ENCODE data around the gene CR1L. TPM values are rescaled to one million over a fixed set of nuclear protein-coding genes. Genes with fewer than 3 reads are reported as not detected.
A peak's percentile ranks its signal among the peaks of the same experiment; 100 is the strongest.
"Not testable (repeated sequence)": the region's sequence is repeated elsewhere in the genome, so short reads cannot be mapped to it uniquely, and the experiment has no call there.

The CR1L gene
- total RNA-seq, 1 donor: 0.21 TPM

GRCh38 chr1:207742850-207743555, 98.1 kb downstream of the CR1L start:
- Histone ChIP-seq H3K4me1 (ENCODE audit: insufficient read depth, low read length) (peaks cover 5% of the 10 kb centered on the region), H3K27me3 (ENCODE audit: insufficient read depth, low read length) (no peaks in the 10 kb centered on the region), H3K9me3 (ENCODE audit: low read depth, low read length) (no peaks in the 10 kb centered on the region), H3K4me3 (ENCODE audit: low read length) (no peak overlapping the region)

- Histone ChIP-seq H3K27me3 (ENCODE audit: insufficient read depth, low read length) (no peaks in the 10 kb centered on the region), H3K4me1 (ENCODE audit: insufficient read depth, low read length) (peaks cover 5% of the 10 kb centered on the region), H3K9me3 (ENCODE audit: low read depth, low read length) (no peaks in the 10 kb centered on the region), H3K4me3 (ENCODE audit: low read length) (no peak overlapping the region)
These were observed 99.1 kb downstream of the CR1L start for GRCh38 chr1:207744000-207744534.

- H3K4me1 ChIP-seq (ENCODE audit: insufficient read depth, low read length): peaks cover 5% of the 10 kb centered on the region
- no peaks in the 10 kb centered on the region for H3K9me3 ChIP-seq (ENCODE audit: low read depth, low read length)
- no peaks in the 10 kb centered on the region for H3K27me3 ChIP-seq (ENCODE audit: insufficient read depth, low read length)
- H3K4me3 ChIP-seq (ENCODE audit: low read length): no peak overlapping the region
These were observed 100.4 kb downstream of the CR1L start for GRCh38 chr1:207745285-207745684.

- Histone ChIP-seq H3K4me1 (ENCODE audit: insufficient read depth, low read length) (peaks cover 10% of the 10 kb centered on the region), H3K27me3 (ENCODE audit: insufficient read depth, low read length) (no peaks in the 10 kb centered on the region), H3K9me3 (ENCODE audit: low read depth, low read length) (no peaks in the 10 kb centered on the region), H3K4me3 (ENCODE audit: low read length) (no peak overlapping the region)
These were observed 101.2 kb downstream of the CR1L start for GRCh38 chr1:207745839-207746767.

- H3K4me3 ChIP-seq (ENCODE audit: low read length): no peak overlapping the region
- H3K4me1 ChIP-seq (ENCODE audit: insufficient read depth, low read length): peaks cover 14% of the 10 kb centered on the region
- H3K27me3 ChIP-seq (ENCODE audit: insufficient read depth, low read length): no peaks in the 10 kb centered on the region
- H3K9me3 ChIP-seq (ENCODE audit: low read depth, low read length): no peaks in the 10 kb centered on the region
These were observed 102.9 kb downstream of the CR1L start for GRCh38 chr1:207747627-207748492.

- Histone ChIP-seq H3K4me3 (ENCODE audit: low read length) (no peak overlapping the region), H3K27me3 (ENCODE audit: insufficient read depth, low read length) (no peaks in the 10 kb centered on the region), H3K4me1 (ENCODE audit: insufficient read depth, low read length) (peaks cover 24% of the 10 kb centered on the region), H3K9me3 (ENCODE audit: low read depth, low read length) (no peaks in the 10 kb centered on the region)
These were observed 104.0 kb downstream of the CR1L start for GRCh38 chr1:207748737-207749528.

GRCh38 chr1:207750631-207751305, 105.8 kb downstream of the CR1L start:
- no peaks in the 10 kb centered on the region for H3K9me3 ChIP-seq (ENCODE audit: low read depth, low read length)
- H3K4me1 ChIP-seq (ENCODE audit: insufficient read depth, low read length): peaks cover 42% of the 10 kb centered on the region
- peak overlapping the region; percentile 68 for H3K4me3 ChIP-seq (ENCODE audit: low read length)
- H3K27me3 ChIP-seq (ENCODE audit: insufficient read depth, low read length): no peaks in the 10 kb centered on the region

GRCh38 chr1:207751463-207751789, 106.5 kb downstream of the CR1L start:
- not testable (repeated sequence) for H3K27me3 ChIP-seq (ENCODE audit: insufficient read depth, low read length); H3K9me3 ChIP-seq (ENCODE audit: low read depth, low read length)
- Histone ChIP-seq H3K4me1 (ENCODE audit: insufficient read depth, low read length) (peaks cover 48% of the 10 kb centered on the region), H3K4me3 (ENCODE audit: low read length) (peak overlapping the region; percentile 68)

- Histone ChIP-seq H3K9me3 (ENCODE audit: low read depth, low read length) (no peaks in the 10 kb centered on the region), H3K4me3 (ENCODE audit: low read length) (peak within 1 kb of the TSS; percentile 68), H3K4me1 (ENCODE audit: insufficient read depth, low read length) (peaks cover 48% of the 10 kb centered on the region), H3K27me3 (ENCODE audit: insufficient read depth, low read length) (no peaks in the 10 kb centered on the region)
These were observed 107.0 kb downstream of the CR1L start, which contains the start of gene CD46 for GRCh38 chr1:207751790-207752455. Gene CD46, plus strand, starts transcription at chr1:207752054. Its CDS starts 159 bp downstream, at chr1:207752213.

GRCh38 chr1:207752456-207752998, 107.6 kb downstream of the CR1L start:
- peaks cover 48% of the 10 kb centered on the region for H3K4me1 ChIP-seq (ENCODE audit: insufficient read depth, low read length)
- H3K27me3 ChIP-seq (ENCODE audit: insufficient read depth, low read length): no peaks in the 10 kb centered on the region
- H3K4me3 ChIP-seq (ENCODE audit: low read length): peak overlapping the region; percentile 68
- H3K9me3 ChIP-seq (ENCODE audit: low read depth, low read length): no peaks in the 10 kb centered on the region

- Histone ChIP-seq H3K27me3 (ENCODE audit: insufficient read depth, low read length) (no peaks in the 10 kb centered on the region), H3K4me3 (ENCODE audit: low read length) (no peak overlapping the region), H3K9me3 (ENCODE audit: low read depth, low read length) (no peaks in the 10 kb centered on the region), H3K4me1 (ENCODE audit: insufficient read depth, low read length) (peaks cover 48% of the 10 kb centered on the region)
These were observed 108.7 kb downstream of the CR1L start for GRCh38 chr1:207753611-207754010.

- Histone ChIP-seq H3K9me3 (ENCODE audit: low read depth, low read length) (no peaks in the 10 kb centered on the region), H3K4me3 (ENCODE audit: low read length) (no peak overlapping the region), H3K27me3 (ENCODE audit: insufficient read depth, low read length) (no peaks in the 10 kb centered on the region), H3K4me1 (ENCODE audit: insufficient read depth, low read length) (peaks cover 48% of the 10 kb centered on the region)
These were observed 109.1 kb downstream of the CR1L start for GRCh38 chr1:207754011-207754410.
